ENCODE data around the gene ARSG.
"Not testable (repeated sequence)": the region's sequence is repeated elsewhere in the genome, so short reads cannot be mapped to it uniquely, and the experiment has no call there.

ARSG gene

GRCh38 chr17:68329331-68329730 lies 38.0 kb downstream of the ARSG start:
- no peak for DNase-seq (ENCODE audit: low spot score)

- DNase-seq (ENCODE audit: low spot score): not testable (repeated sequence)
These were observed 40.6 kb downstream of the ARSG start for GRCh38 chr17:68331932-68332331.

- no peak for DNase-seq (ENCODE audit: low spot score)
These were observed 43.1 kb downstream of the ARSG start for GRCh38 chr17:68334393-68334792.

- DNase-seq (ENCODE audit: low spot score): no peak
These were observed 50.2 kb downstream of the ARSG start for GRCh38 chr17:68341482-68341881.

GRCh38 chr17:68343976-68344375 lies 52.7 kb downstream of the ARSG start:
- no peak for DNase-seq (ENCODE audit: low spot score)

GRCh38 chr17:68344701-68345136 lies 53.4 kb downstream of the ARSG start:
- no peak for DNase-seq (ENCODE audit: low spot score)

GRCh38 chr17:68346448-68346847 lies 55.2 kb downstream of the ARSG start:
- DNase-seq (ENCODE audit: low spot score): no peak

- DNase-seq (ENCODE audit: low spot score): no peak
These were observed 56.1 kb downstream of the ARSG start for GRCh38 chr17:68347380-68347779.

- DNase-seq (ENCODE audit: low spot score): no peak
These were observed 57.9 kb downstream of the ARSG start for GRCh38 chr17:68349157-68349556.

GRCh38 chr17:68351395-68351794 lies 60.1 kb downstream of the ARSG start:
- no peak for DNase-seq (ENCODE audit: low spot score)

- DNase-seq (ENCODE audit: low spot score): no peak
These were observed 60.7 kb downstream of the ARSG start for GRCh38 chr17:68352041-68352440.

GRCh38 chr17:68352671-68353070 lies 61.4 kb downstream of the ARSG start:
- not testable (repeated sequence) for DNase-seq (ENCODE audit: low spot score)

GRCh38 chr17:68353111-68353521 lies 61.8 kb downstream of the ARSG start:
- no peak for DNase-seq (ENCODE audit: low spot score)

GRCh38 chr17:68354311-68354710 lies 63.0 kb downstream of the ARSG start:
- DNase-seq (ENCODE audit: low spot score): not testable (repeated sequence)

- DNase-seq (ENCODE audit: low spot score): not testable (repeated sequence)
These were observed 63.8 kb downstream of the ARSG start for GRCh38 chr17:68355108-68355507.

- no peak for DNase-seq (ENCODE audit: low spot score)
These were observed 65.2 kb downstream of the ARSG start for GRCh38 chr17:68356520-68356919.

- DNase-seq (ENCODE audit: low spot score): no peak
These were observed 65.7 kb downstream of the ARSG start for GRCh38 chr17:68356949-68357455.

- no peak for DNase-seq (ENCODE audit: low spot score)
These were observed 66.6 kb downstream of the ARSG start for GRCh38 chr17:68357886-68358285.

GRCh38 chr17:68359791-68360535 lies 68.7 kb downstream of the ARSG start:
- no peak for DNase-seq (ENCODE audit: low spot score)

GRCh38 chr17:68365469-68365868 lies 74.2 kb downstream of the ARSG start:
- no peak for DNase-seq (ENCODE audit: low spot score)

GRCh38 chr17:68368387-68368786 lies 77.1 kb downstream of the ARSG start:
- no peak for DNase-seq (ENCODE audit: low spot score)

- DNase-seq (ENCODE audit: low spot score): no peak
These were observed 84.3 kb downstream of the ARSG start for GRCh38 chr17:68375566-68375965.

- not testable (repeated sequence) for DNase-seq (ENCODE audit: low spot score)
These were observed 84.9 kb downstream of the ARSG start for GRCh38 chr17:68376178-68376577.

- no peak for DNase-seq (ENCODE audit: low spot score)
These were observed 86.5 kb downstream of the ARSG start for GRCh38 chr17:68377771-68378267.

Measured in HuH-7 (cell line).